IMR-90 (cell line): ENCODE results near the gene UNK. TPM values are rescaled to one million over a fixed set of nuclear protein-coding genes. Genes with fewer than 3 reads are reported as not detected.

Source experiments
- ATAC-seq: fragments of 200-7000 bp; cut with Tn5 transposase; 2 replicates; pipeline ENCODE4 v1.9.1; 2020; ENCODE audit warnings: low read depth, mild to moderate bottlenecking, moderate library complexity
- BruUV-seq: library from RNA; stranded (reverse); fragments of 400-500 nt; replicated peaks from 2 replicates; lab custom pipeline; 2021; lab: Mats Ljungman, UMichigan
- CTCF ChIA-PET: fragments of 300-600 bp; formaldehyde crosslinking; extraction: SDS; loops from one replicate; lab custom pipeline; 2021; ENCODE audit warnings: antibody characterized with exemption; lab: Yijun Ruan, JAX
- POLR2A ChIA-PET: fragments of 300-600 bp; sonication (Branson Sonifier 250); formaldehyde crosslinking; loops from one replicate; lab custom pipeline; 2022; ENCODE audit warnings: antibody characterized with exemption; ENCODE audit not compliant: unreplicated experiment; lab: Charles Lee
- DNase-seq: peaks from one replicate; pipeline ENCODE4 v3.0.0; 2013
- H2AFZ ChIP-seq: replicated peaks from 2 replicates; pipeline ENCODE3; 2013; ENCODE audit warnings: low read length, mild to moderate bottlenecking; ENCODE audit not compliant: poor library complexity
- H2AK5ac ChIP-seq: 2 replicates; pipeline ENCODE4 v1.6.1; 2013; ENCODE audit warnings: low read depth, low read length, inconsistent platforms
- H2AK9ac ChIP-seq: replicated peaks from 2 replicates; pipeline ENCODE3; 2013; ENCODE audit warnings: mild to moderate bottlenecking, low read depth, low read length, moderate library complexity; ENCODE audit not compliant: poor library complexity
- H2BK120ac ChIP-seq: 2 replicates; pipeline ENCODE4 v1.6.1; 2013; ENCODE audit warnings: low read depth, low read length, inconsistent platforms
- H2BK15ac ChIP-seq: 3 replicates; pipeline ENCODE4 v1.6.1; 2013; ENCODE audit warnings: low read depth, low read length, inconsistent platforms
- H2BK20ac ChIP-seq: 2 replicates; pipeline ENCODE4 v1.6.1; 2013; ENCODE audit warnings: low read depth, mild to moderate bottlenecking, inconsistent platforms, low read length, moderate library complexity
- H2BK5ac ChIP-seq: 2 replicates; pipeline ENCODE4 v1.6.1; 2013; ENCODE audit warnings: mild to moderate bottlenecking, low read depth, low read length, inconsistent platforms; ENCODE audit not compliant: poor library complexity, severe bottlenecking
- H3K14ac ChIP-seq: replicated peaks from 2 replicates; pipeline ENCODE4 v1.6.1; 2013; ENCODE audit warnings: low read depth, low read length, inconsistent platforms
- H3K18ac ChIP-seq: 2 replicates; pipeline ENCODE4 v1.6.1; 2013; ENCODE audit warnings: low read depth, low read length, control low read depth
- H3K23ac ChIP-seq: 2 replicates; pipeline ENCODE4 v1.6.1; 2013; ENCODE audit warnings: low read depth, low read length, inconsistent platforms
- H3K27ac ChIP-seq: 2 replicates; pipeline ENCODE4 v1.5.1; 2013; ENCODE audit warnings: mild to moderate bottlenecking, control low read depth, low read length; ENCODE audit not compliant: insufficient read depth
- H3K27me3 ChIP-seq: 2 replicates; pipeline ENCODE4 v1.6.1; 2013; ENCODE audit warnings: low read length; ENCODE audit not compliant: control insufficient read depth, insufficient read depth
- H3K36me3 ChIP-seq: 2 replicates; pipeline ENCODE4 v1.6.1; 2013; ENCODE audit warnings: low read length, mixed read lengths; ENCODE audit not compliant: control insufficient read depth, insufficient read depth
- H3K4ac ChIP-seq: 2 replicates; pipeline ENCODE4 v1.6.1; 2013; ENCODE audit warnings: low read depth, low read length, inconsistent platforms
- H3K4me1 ChIP-seq: 2 replicates; pipeline ENCODE4 v1.6.1; 2013; ENCODE audit warnings: low read length, mixed read lengths; ENCODE audit not compliant: control insufficient read depth, insufficient read depth
- H3K4me2 ChIP-seq: 2 replicates; pipeline ENCODE4 v1.6.1; 2013; ENCODE audit warnings: low read depth, mild to moderate bottlenecking, control low read depth, low read length, moderate library complexity
- H3K4me3 ChIP-seq: 2 replicates; pipeline ENCODE4 v1.5.1; 2013; ENCODE audit warnings: low read depth, mild to moderate bottlenecking, control low read depth, low read length, moderate library complexity; ENCODE audit not compliant: insufficient read depth
- H3K56ac ChIP-seq: 2 replicates; pipeline ENCODE4 v1.6.1; 2013; ENCODE audit warnings: low read length, inconsistent platforms; ENCODE audit not compliant: insufficient read depth; ENCODE audit errors: extremely low read depth
- H3K79me1 ChIP-seq, 2 experiments: 2 replicates each; pipeline ENCODE4 v1.6.1; 2013; ENCODE audit warnings: low read length in 2 of 2, inconsistent platforms in 1 of 2, low read depth in 1 of 2
- H3K9ac ChIP-seq: 2 replicates; pipeline ENCODE4 v1.6.1; 2013; ENCODE audit warnings: low read depth, low read length, control low read depth
- H3K9me1 ChIP-seq: 2 replicates; pipeline ENCODE4 v1.6.1; 2013; ENCODE audit warnings: low read length, inconsistent platforms; ENCODE audit not compliant: insufficient read depth
- H3K9me3 ChIP-seq: 2 replicates; pipeline ENCODE4 v1.6.1; 2013; ENCODE audit warnings: low read length; ENCODE audit not compliant: control insufficient read depth, insufficient read depth
- H4K20me1 ChIP-seq: 2 replicates; pipeline ENCODE4 v1.6.1; 2013; ENCODE audit warnings: low read length, inconsistent platforms; ENCODE audit not compliant: insufficient read depth
- H4K5ac ChIP-seq: 2 replicates; pipeline ENCODE4 v1.6.1; 2013; ENCODE audit warnings: mild to moderate bottlenecking, low read depth, low read length, control low read depth
- H4K8ac ChIP-seq, 2 experiments: 2 replicates each; pipeline ENCODE4 v1.6.1; 2013; ENCODE audit warnings: low read depth in 2 of 2, low read length in 2 of 2, control low read depth in 1 of 2, inconsistent platforms in 1 of 2
- H4K91ac ChIP-seq: 2 replicates; pipeline ENCODE4 v1.6.1; 2013; ENCODE audit warnings: low read depth, low read length, inconsistent platforms; ENCODE audit not compliant: insufficient read depth
- BHLHE40 ChIP-seq: fragments of 150-350 bp; IDR thresholded peaks from 2 replicates; pipeline ENCODE4 v1.6.1; 2016; ENCODE audit warnings: mild to moderate bottlenecking, low read depth, low read length
- CHD1 ChIP-seq: IDR thresholded peaks from 2 replicates; pipeline ENCODE4 v1.6.1; 2012; ENCODE audit warnings: low read depth, low read length, improper control_type of control experiment
- ELK1 ChIP-seq: fragments of 150-350 bp; IDR thresholded peaks from 2 replicates; pipeline ENCODE4 v1.6.1; 2016; ENCODE audit warnings: low read depth, mild to moderate bottlenecking, low read length, moderate library complexity, borderline replicate concordance
- FOS ChIP-seq: fragments of 150-350 bp; IDR thresholded peaks from 2 replicates; pipeline ENCODE4 v1.6.1; 2016; ENCODE audit warnings: low read depth, low read length
- MAFK ChIP-seq: IDR thresholded peaks from 2 replicates; pipeline ENCODE4 v1.6.1; 2012; ENCODE audit warnings: low read depth, low read length, improper control_type of control experiment
- POLR2A ChIP-seq: IDR thresholded peaks from 2 replicates; pipeline ENCODE4 v1.6.1; 2012; ENCODE audit warnings: mild to moderate bottlenecking, low read depth, low read length
- RAD21 ChIP-seq: IDR thresholded peaks from 2 replicates; pipeline ENCODE4 v1.6.1; 2012; ENCODE audit warnings: low read length, improper control_type of control experiment
- RCOR1 ChIP-seq: IDR thresholded peaks from 2 replicates; pipeline ENCODE4 v1.6.1; 2012; ENCODE audit warnings: mild to moderate bottlenecking, low read length, improper control_type of control experiment; ENCODE audit not compliant: insufficient replicate concordance
- RFX5 ChIP-seq: IDR thresholded peaks from 2 replicates; pipeline ENCODE4 v1.8.0; 2012; ENCODE audit warnings: low read depth, mild to moderate bottlenecking, low read length, moderate library complexity
- SMC3 ChIP-seq: fragments of 150-350 bp; IDR thresholded peaks from 2 replicates; pipeline ENCODE4 v1.6.1; 2016; ENCODE audit warnings: low read depth, mild to moderate bottlenecking, antibody characterized with exemption, low read length, moderate library complexity
- USF2 ChIP-seq: fragments of 150-350 bp; IDR thresholded peaks from 2 replicates; pipeline ENCODE4 v1.6.1; 2017; ENCODE audit warnings: mild to moderate bottlenecking, antibody characterized with exemption, low read length, low read depth
- WGBS, 2 experiments: methylation state at CpG; one replicate each; pipeline versions ENCODE4 v1.1.5 to v1.1.7; 2013; ENCODE audit warnings: missing lambda C conversion rate in 2 of 2; ENCODE audit not compliant: insufficient read length in 1 of 2; ENCODE audit errors: extremely low coverage in 2 of 2; 5-methylcytosine and 5-hydroxymethylcytosine counted together
- dilution Hi-C: fragments of 300-500 bp; cut with HindIII; formaldehyde crosslinking; loops from one replicate; pipeline ENCODE4 v1.14.3; 2018; ENCODE audit warnings: low sequenced_read_pairs; ENCODE audit not compliant: unreplicated experiment
- in situ Hi-C: fragments of 300-500 bp; cut with MboI; formaldehyde crosslinking; loops from 3 replicates; pipeline ENCODE4 v1.14.3; 2019; ENCODE audit warnings: low sequenced_read_pairs, inconsistent platforms, mixed read lengths
- intact Hi-C: fragments of 100-400 bp; cut with micrococcal nuclease; formaldehyde crosslinking; loops from 2 replicates; pipeline ENCODE4 v1.10.0; 2022
- polyA plus RNA-seq, 3 experiments: library from polyadenylated mRNA; depleted of rRNA; stranded (reverse); fragments of >200 nt; gene quantifications; 2 replicates each; pipeline ENCODE4 v1.2.3, GENCODE V29; 2012; ENCODE audit warnings: low replicate concordance in 1 of 3
- total RNA-seq: library from RNA; depleted of rRNA; stranded (reverse); fragments of >200 nt; gene quantifications from 2 replicates; pipeline ENCODE4 v1.2.3, GENCODE V29; 2012

The UNK gene
- total and polyA plus RNA-seq, 2 of the 4 experiments (the other 2 are of a cell fraction): 15.4 to 17.3 TPM

- Histone ChIP-seq H3K9me3 (no peaks in the 10 kb centered on the region), H3K36me3 (no peaks in the 10 kb centered on the region), H3K14ac (no peak overlapping the region), H2BK20ac (no peak overlapping the region), H3K4ac (no peak overlapping the region), H2AK9ac (peak overlapping the region; percentile 45), H3K79me1 (no peaks in the 10 kb centered on the region), H4K8ac (no peak overlapping the region), H3K4me2 (no peak overlapping the region), H3K4me3 (no peak overlapping the region), H3K27ac (no peak overlapping the region), H2AFZ (no peak overlapping the region), H3K9ac (no peak overlapping the region), H2BK15ac (no peak overlapping the region), H2AK5ac (0 out of 2 replicates have a peak overlapping the region, but pooled peaks have one; percentile 29), H4K20me1 (no peaks in the 10 kb centered on the region), H3K56ac (no peak overlapping the region), H3K27me3 (no peaks in the 10 kb centered on the region; the same call in 1 of the 2 replicates), H4K91ac (no peak overlapping the region), H3K9me1 (0 out of 2 replicates have a peak, but pooled peaks cover 3% of the 10 kb centered on the region), H4K5ac (no peak overlapping the region), H2BK120ac (no peak overlapping the region), H2BK5ac (no peak overlapping the region), H3K18ac (no peak overlapping the region), H3K23ac (no peak overlapping the region), H3K4me1 (peaks cover 6% of the 10 kb centered on the region)
- no peak for DNase-seq
- BruUV-seq: no TSS peak
- intact Hi-C loops: no loop called here
- no peak for ATAC-seq
- ChIA-PET POLR2A (no interaction called here), CTCF (interaction anchor here (0.6 to 4.6 kb wide), 5 partner anchors 15 to 118 kb away, joined by 3 to 53 read pairs (median 3); partner anchors contain the start of genes GALK1 and SMIM5)
- in situ Hi-C loops: no loop called here
- WGBS, 2 experiments: 72% methylated on average over 17 of the region's 23 CpGs; no CpG with 5 or more reads in 1 of the 2 experiments
- TF ChIP-seq RCOR1: no peak
- no peak for TF ChIP-seq MAFK
- no peak for TF ChIP-seq SMC3
- no peak for TF ChIP-seq POLR2A
- TF ChIP-seq BHLHE40: no peak
- TF ChIP-seq RFX5: no peak
- no peak for TF ChIP-seq RAD21
- no peak for TF ChIP-seq CHD1
- no peak for TF ChIP-seq USF2
- no peak for TF ChIP-seq ELK1
- no peak for TF ChIP-seq FOS
- dilution Hi-C loops: no loop called here
These were observed 33.8 kb upstream of the UNK start for GRCh38 chr17:75750661-75751423.
